Fibroblast of skin of left biceps (primary cell): Measurements from ENCODE around the gene LRRC28.
A peak's percentile ranks its signal among the peaks of the same experiment; 100 is the strongest.

Experiments used
- DNase-seq, 2 experiments: peaks; one replicate each; pipeline ENCODE4 v3.0.0-alpha.2; 2013; ENCODE audit warnings: low read depth in 2 of 2

The LRRC28 gene

DNA sequence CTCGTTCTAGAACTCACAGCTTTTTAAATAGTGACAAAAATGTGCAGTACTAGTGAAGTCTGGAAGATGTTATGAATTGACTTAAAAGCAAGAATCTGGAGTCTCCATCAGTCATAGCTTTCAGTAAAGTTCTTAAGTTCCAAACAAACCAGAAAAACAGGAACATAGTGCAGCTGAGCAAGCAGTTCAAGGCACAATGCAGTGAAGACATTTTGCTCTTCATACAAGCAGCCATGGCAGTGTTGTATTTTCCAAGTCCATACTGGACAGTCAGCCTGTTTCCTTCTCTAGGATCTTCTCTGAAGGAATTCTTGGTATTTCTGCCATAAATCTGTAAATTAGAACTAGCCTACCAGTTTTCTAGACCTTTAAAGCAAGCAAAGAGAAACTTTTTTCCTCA is 90.5 kb downstream of the LRRC28 start:
- DNase-seq, result no peak

DNA sequence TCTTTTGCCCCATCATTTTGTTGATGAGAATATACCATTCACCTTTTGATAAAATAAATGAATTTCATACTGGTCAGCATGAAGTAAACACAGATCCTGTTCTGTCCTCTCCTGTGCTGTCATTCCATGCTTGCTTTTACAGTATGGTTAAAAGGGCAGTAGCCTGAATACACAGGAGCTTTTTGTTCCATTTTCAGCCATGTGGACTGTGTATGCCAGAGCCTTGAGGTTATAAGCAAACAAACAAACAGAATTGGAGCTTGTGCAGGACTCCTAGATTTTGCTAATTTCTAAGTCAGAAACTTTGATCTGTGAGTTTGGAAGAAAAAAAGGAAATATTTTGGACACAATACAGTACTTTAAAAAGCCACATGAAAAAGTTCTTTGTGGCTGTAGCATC is 91.9 kb downstream of the LRRC28 start:
- no peak for DNase-seq

DNA sequence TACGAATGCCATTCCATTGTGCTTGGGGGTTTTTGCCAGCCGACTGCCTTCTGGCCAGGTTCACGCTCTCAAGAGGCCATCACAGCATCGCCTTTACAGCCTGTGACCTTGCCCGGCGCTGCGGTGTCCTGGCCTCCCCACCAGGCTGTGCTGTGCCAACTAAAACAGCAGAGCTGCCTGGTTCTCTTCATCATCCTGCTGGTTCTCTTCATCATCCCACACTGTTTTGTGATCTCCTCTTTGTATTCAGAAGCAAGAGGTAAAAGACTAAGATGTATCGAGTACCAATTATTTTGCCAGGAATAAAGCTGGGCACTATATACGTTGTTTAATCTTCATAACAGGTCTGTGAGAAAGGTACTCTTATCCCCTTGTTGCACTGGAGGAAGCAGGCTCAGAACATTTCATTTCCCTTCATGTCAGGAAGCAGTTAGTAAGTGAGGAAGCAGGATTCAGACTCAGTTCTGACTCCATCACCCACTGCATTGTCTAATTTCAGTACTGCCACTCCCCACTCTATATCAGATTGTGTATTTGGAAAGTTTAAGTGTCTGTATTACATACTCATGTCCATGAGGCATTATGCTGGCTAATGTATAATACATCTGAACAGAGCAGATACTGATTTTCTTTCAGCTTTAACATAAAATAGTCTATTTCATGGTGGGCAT is 92.7 kb downstream of the LRRC28 start:
- no peak for DNase-seq

DNA sequence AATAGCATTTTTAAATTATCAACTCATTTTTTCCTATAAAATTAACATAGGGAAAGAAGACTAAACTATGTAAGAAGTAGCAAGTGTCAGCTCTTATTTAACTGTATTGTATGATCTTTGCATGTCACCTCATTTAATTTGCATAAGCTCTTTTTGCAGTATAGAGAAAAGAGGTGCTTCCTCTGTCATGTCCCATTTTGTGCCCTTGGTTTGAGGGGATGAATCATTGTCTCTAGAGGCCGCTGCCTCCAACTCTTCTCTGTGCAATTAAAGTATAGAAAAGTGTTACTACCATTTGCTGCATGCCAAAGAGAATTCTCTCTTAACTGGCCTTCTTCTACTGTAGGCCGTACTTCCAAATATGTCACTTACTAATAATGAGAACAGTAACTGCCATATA is 93.4 kb downstream of the LRRC28 start:
- DNase-seq, result no peak

DNA sequence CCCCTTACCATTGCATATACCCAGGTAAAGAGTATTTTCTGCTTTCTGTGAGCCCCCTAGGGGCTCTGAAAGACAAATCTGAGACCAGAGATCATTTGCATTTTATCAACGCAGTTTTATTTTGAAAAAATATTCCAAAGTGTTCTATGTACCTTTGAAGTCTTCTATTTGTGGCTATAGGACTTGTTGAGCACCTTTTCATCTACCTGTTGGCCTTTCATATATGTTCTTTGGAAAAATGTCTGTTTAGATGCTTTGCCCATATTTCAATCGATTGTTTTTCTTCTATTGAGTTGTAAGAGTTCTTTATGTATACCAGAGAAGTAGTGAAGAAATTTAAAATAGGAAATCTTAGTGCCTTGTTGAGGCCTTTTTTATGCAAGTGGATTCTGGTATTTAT is 94.0 kb downstream of the LRRC28 start:
- no peak for DNase-seq

DNA sequence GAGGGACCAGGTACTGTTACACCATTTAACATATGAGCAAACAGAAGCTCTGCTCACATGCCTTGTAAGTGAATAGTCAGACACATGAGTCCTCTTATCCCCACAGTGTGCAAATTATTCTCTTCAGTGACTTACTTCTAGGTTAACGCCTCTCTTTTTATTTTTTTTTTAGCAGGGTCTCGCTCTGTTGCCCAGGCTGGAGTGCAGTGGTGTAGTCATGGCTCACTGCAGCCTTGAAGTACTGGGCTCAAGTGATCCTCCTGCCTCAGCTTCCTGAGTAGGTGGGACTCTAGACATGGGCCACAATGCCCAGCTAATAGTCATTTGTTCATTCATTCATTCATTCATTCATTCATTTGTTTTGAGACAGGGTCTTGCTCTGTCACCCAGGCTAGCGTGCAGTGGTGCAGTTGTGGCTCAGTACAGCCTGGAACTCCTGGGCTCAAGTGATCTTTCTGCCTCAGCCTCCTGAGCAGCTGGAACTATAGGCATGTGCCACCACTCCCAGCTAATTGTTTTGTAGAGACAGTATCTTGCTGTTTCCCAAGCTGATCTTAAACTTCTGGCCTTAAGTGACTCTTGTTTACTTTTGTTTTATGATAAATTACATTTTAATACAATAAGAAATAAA is 94.7 kb downstream of the LRRC28 start:
- DNase-seq, result no peak

DNA sequence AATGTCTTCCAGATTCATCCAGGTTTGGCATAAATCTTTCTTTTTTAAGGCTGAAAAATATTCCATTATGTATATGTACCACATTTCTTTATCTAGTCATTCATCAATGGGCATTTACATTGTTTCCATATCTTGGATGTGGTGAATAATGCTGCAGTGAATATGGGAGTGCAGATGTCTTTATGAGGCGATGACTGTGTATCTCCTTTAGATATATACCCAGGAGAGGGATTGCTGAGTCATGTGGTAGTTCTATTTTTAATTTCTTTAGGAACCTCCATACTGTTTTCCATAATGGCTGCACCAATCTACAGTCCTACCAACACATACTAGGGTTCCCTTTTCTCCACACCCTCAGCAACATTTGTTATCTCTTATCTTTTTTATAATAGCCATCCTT is 96.3 kb downstream of the LRRC28 start:
- DNase-seq, result peak; percentile 28 to 34

DNA sequence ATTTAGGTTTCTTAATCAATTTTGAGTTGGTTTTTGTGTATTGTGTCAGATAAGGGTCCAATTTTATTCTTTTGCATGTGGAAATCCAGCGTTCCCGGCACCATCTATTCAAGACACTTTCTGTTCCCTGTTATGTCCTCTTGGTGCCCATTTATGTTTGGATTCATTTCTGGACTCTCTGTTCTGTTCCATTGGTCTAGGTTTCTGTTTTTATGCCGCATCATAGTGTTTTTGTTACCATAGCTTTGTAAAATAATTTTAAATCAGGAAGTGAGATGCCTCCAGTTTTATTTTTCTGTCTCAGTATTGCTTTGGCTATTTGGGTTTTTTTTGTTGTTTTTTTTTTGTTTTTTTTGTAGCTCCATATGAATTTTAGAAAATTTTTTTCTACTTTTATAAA is 97.1 kb downstream of the LRRC28 start:
- DNase-seq, result no peak

DNA sequence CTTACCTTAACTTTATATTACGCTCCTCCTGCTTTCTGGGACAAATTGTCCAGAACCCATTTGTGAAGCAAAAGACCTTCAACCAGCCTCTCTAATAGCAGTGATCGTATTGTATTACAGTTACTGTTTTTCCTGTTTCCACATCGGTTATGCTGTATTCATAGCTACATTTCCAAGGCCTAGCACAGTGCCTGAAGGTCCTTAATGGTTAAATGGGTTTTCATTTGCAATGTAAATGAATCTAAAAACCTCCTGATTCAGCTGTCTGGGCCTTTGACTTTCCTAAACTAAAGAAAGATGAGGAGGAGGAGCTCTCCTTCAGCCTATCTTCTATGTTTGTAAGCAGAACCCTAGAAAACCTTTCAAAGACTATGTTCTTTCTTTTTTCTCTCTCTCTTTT is 99.1 kb downstream of the LRRC28 start:
- DNase-seq, result no peak

DNA sequence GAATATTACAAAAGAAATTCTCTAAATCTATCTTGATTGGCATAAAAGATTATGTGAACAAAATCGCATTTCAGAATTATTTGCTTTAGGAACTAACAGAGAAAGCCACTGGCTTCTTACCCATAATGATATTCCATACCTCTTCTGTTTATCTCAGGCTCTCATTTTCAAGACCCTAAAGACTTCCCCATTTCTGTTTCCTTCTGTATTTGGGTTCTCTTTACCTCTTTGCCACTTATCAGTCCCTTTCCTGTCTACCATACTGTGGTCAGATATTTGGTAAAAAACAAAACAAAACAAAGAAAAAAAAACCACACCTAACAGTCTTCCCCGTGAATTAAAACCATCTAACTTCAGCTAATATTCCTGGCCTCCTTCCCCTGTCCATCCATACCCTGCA is 108.5 kb downstream of the LRRC28 start:
- no peak for DNase-seq

DNA sequence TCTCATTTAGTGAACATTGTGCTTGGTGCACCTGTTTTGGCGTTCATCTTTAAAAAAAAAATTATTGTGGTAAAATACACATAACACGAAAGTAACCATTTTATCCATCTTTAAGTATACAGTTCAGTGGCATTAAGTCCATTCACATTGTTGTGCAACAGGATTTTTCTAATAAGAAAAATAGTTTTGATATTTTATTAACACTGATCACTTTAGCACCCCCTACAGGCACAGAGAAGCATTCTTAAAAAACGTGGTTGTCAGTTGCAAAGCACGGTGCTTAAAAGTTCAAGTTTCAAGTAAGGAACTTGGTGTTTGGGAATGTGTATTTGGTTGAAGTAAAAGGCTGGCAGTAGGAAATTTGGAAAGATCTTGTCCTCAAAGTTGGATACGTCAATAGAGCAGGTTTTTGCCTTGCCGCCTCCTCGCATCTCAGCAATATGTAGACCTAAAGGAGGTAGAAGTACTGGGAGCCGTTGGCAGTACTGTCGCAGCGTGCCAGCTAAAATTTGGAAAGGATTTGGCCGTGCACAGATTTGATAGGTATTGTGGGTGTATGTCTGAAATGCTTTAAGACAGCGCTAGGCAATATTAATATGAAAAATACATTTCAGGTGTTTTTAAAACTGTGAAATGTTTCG is 110.4 kb downstream of the LRRC28 start:
- DNase-seq, result no peak

DNA sequence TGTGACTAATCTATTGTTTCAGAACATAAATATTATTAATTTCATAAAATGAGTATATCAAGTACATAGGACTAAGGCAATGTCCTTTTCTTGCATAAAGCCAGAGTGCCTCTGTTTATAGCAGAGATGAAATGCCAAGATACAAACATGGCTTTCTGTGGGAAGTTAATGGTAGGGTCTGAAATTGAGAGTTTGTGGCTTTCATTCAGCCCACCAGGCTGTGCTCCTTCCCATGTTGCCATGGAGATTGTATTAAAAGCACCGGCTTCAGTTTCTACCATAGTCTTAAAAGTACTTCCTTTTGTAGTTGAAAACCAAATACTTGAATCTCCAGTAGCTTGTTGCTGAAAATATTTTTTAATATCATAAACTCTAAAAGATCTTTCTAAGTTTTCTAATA is 114.0 kb downstream of the LRRC28 start:
- DNase-seq, result no peak

DNA sequence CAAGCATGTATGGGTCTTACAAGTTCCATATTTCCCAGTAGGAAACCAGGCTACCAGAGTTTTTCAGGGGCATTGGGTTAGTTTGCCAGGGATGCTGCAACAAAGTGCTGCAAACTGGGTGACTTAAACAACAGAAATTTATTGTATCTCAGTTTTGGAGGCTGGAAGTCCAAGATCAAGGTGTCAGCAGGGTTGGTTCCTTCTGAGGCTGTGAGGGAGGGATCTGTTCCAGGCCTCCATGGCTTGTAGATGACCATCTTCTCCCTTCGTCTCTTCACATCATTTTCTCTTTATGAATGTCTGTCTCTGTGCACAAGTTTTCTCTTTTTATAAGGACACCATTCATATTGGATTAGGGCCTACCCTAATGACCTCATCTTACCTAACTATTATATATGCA is 114.7 kb downstream of the LRRC28 start:
- DNase-seq, result no peak

DNA sequence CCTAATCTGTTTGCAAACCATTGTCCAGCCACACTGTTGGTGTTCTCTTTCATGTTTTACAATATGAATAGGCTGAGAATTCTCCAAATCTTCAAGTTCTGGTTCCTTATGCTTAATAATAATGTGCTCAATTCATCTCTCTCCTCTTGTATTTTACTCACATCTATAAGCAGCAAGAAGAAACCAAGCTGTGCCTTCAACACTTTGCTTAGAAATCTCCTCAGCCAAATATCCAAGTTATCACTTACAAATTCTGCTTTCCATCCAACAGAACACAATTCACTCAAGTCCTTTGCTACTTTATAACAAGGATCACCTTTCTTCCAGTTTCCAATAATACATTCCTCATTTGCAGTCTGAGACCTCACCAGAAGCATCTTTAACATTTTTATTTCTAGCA is 117.5 kb downstream of the LRRC28 start:
- no peak for DNase-seq

DNA sequence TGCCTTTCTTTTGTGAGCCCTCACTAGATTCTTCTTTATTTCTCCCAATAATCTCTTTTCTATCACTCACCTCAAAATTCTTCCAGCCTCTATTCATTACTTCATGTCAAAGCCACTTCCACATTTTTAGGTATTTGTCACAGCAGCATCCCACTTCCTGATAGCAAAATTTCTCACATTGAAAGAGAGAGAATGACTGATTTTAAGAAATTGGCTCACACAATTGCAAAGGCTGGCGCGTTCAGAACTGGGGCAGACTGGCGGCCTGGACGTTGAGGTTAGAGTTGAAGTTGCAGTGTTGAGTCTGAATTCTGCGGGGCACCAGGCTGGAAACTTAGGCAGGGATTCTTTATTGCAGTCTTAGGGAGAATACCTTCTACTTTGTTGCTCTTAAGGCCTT is 117.9 kb downstream of the LRRC28 start:
- no peak for DNase-seq

DNA sequence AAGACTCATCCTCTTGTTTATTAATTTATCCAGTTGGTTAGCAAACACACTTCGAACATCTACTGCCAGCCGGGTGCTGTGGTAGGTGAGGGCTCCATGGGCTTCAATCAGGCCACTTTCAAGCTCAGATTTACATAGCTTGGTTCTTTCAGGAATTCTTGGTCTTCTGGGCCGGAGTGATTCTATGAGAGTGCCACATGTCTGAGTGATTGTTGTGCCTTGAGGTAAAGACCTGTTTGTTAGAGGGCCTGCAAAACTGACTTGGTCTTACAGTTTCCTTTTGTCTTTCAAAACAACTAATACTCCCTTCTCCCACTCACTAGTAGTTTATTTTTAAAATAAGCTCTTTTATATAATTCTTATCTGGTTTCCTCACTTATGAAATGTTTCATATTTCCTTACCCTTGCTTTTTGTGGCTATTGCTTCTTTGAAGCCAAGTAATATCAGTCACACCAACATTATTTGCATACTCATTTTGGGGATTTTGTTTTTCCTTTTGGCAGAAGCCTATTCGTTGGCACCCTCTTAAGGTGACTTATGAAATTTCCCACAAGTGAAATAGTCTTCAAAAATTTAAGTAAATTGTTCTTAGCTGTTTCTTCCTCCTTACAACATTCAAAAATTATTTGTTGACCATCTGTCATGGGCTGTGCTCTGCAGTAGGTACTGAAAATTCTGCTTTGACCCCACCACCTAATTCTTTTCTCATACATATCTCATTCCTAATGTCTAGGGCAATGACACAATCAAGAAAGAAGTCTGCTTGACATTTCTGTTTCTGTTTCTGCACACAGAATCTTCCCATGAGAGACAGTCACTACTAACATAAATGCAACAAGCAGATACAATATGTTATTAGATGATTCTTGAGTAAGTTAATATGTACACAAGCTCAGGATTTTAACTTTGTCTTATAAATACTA is 120.2 kb downstream of the LRRC28 start:
- DNase-seq, result no peak

DNA sequence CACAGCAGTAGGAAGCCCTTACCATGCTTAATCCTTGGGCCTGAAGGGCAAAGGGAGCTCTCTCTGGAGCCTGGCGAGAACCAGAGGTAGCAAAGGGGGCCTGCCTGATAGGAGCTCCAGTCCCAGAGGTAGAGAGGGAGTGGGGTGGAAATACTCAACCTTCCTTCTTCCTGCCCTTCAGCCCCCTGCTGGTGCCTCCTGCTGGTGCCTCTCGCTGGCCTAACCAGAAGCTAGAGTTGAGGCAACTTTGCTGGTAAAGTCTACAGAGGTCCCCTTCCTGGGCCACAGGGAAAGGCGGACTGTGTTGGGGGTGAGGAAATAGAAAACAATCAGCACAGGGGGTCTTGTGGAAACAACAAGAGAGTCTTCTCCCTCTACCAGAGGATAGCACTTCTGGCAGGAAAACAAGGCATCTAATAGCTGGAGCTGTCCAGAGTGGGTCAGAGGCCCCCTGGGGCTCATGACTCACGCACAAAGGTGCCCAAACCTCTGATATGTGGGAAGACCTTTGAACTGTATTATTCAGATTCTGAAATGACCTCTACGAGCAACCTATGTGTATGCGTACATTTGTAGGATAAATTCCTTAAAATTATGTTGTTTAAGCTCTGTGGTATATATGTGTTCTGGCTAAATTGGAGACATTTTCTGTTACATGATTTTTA is 133.9 kb downstream of the LRRC28 start:
- DNase-seq, result no peak

DNA sequence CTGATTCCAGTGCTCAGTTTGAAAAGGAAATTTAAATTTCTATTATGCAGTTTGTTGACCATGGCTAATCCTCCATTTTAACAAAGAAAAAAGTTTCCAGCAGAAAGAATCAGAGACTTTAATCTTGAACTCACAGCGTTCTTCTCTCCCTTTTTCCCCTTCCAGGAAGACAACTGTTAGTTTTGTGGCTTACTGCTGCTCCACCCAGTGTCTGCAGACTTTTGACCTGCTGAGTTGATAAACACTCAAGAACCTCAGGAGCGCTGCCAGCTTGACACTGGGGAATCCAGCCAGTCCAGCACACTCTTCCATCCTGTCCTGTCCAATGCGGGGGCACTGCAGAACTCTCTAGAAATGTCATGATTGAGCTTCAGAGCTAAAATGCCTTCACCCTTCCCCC is 134.6 kb downstream of the LRRC28 start:
- no peak for DNase-seq

DNA sequence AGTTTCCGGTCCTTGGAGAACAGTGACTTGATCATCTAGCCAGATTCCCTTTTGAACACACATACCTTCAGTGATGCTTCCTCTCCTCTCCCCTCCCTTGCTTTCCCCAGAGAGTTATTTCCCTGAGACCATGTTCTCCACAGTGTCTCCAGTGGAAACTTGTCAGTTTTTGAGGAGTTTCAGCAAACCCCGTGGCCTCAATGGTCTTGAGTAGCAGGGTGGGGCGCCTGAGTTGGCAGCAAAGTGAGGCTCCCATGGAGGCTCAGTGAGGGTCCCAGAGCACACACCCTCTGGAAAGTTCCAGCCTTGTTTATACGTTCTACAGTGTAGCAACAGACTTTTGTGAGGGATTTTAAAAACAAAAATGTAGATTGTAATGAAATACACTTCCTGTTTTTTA is 135.1 kb downstream of the LRRC28 start:
- no peak for DNase-seq

DNA sequence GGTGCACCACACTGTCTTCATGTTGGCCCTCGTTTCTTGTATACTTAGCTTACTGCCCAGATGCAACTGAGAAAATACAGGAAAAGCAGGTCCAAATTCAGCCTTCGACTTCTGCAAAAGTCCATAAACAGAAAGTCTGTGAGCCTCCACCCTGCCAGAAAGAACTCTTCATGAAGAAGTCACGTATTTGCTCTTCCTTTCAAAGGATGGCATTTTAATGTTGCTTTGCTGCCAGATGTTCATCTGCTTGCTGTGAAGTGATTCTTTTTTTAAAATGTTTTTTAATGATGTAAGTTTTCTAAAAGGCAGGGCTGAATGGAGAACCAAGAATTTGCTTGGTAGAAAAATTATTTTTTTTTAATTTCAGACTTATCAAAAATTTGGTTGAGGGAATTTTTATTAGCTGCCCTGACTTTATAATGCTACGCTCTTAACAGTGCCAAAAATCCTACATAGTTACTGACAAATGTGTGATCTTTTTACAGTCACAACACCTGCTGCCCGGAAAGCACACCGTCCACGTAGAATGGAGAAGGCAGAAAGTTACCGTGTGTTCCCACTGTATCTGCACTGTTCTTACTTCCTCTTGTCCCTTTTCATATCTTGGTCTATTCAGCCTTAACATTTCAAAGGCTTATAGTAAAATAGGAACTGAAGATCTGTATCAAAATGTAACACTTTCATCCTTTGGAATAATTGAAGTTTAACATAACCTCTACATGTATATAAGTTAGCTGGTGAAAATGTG is 136.3 kb downstream of the LRRC28 start:
- no peak for DNase-seq

DNA sequence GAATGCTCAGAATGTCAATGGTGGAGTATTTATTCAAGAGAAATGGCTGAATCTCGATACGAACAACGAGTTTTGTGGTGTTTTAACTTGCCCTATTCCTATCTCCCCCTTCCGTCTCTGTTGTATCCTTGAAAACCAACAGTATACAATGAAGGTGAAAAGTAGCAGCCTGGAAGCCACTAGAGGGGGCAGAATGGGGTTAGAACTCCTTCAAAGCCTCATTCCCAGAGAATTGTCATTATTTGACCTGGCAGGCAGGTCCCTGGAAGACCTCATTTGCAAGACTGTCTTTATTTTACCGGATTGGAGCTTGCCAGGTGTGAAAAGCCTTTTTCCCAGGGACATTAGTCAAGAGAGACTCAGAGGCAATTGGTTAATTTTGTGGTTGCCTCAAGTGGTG is 139.4 kb downstream of the LRRC28 start:
- DNase-seq, result no peak
